HEK293T (cell line): ENCODE measurements around the gene GPR141.

Experiments used
- BHLHE40 ChIP-seq: fragments of 450-650 bp; IDR thresholded peaks from 2 replicates; pipeline ENCODE4 v1.6.1; 2016; ENCODE audit warnings: mild to moderate bottlenecking, moderate library complexity, borderline replicate concordance
- FOXM1 ChIP-seq: fragments of 450-650 bp; IDR thresholded peaks from 2 replicates; pipeline ENCODE4 v1.6.1; 2017; ENCODE audit warnings: mild to moderate bottlenecking, borderline replicate concordance
- LEF1 ChIP-seq: fragments of 450-650 bp; IDR thresholded peaks from 2 replicates; pipeline ENCODE4 v1.6.1; 2017; ENCODE audit warnings: mild to moderate bottlenecking, borderline replicate concordance
- TARDBP ChIP-seq: fragments of 450-650 bp; IDR thresholded peaks from 2 replicates; pipeline ENCODE4 v1.6.1; 2016

DNA sequence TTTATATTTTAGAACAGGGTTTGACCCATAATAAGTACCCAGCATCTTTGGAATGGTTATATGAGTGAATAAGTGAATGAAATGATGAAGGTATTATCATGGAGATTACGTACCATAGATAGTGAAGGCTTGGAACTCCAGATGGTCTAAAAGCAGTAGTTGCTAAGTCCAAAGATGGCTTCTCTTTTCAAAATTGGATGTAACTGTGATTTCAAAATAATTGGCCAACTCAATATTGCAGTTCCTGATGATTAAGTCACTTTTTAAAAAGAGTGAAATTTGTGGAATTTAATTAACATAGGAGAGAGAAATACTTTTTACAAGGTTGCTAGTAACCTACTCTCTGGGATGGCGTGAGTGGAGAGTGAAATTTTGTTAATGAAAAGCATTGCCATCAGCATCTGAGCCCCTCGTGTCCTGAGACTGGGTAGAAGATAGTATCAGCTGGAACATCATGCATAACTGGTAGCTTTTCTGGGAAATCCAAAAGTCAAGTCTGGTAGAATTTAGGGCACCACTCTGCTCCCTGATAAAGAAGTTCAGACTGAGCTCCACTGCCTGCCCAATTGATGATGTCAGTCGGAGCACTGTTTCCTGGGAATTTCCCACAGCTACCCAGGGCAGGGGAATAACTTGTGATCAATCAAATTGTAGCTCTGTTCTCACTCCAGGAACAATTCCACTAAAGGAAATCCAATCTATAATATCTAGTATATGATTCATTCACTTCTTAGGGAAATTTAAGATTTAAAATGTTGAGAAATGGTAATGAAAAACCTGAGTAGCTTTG lies 3.2 kb downstream of the GPR141 start:
- TF ChIP-seq FOXM1 (no peak), LEF1 (no peak), TARDBP (no peak), BHLHE40 (no peak)
